Measurements from ENCODE around the gene FGGY. TPM values are rescaled to one million over a fixed set of nuclear protein-coding genes. Genes with fewer than 3 reads are reported as not detected.

The FGGY gene
- total RNA-seq, 1 experiment from 2014 or later = 14.6 TPM

GRCh38 chr1:59699227-59699847 is 402.4 kb downstream of the FGGY start:
- Histone ChIP-seq H2BK5ac (ENCODE audit: insufficient read length, low read length) (no peak overlapping the region), H2BK12ac (ENCODE audit: insufficient read length, low read depth, low read length) (no peak overlapping the region), H3K79me1 (ENCODE audit: insufficient read depth, low read depth, low read length, poor library complexity, severe bottlenecking) (no peaks in the 10 kb centered on the region), H3K4ac (ENCODE audit: low read depth, low read length) (no peak overlapping the region), H3K14ac (ENCODE audit: insufficient read depth, low read length) (no peak overlapping the region), H3K18ac (ENCODE audit: insufficient read length, low read depth, low read length) (no peak overlapping the region), H2BK120ac (ENCODE audit: low read depth, low read length, poor library complexity, severe bottlenecking) (no peak overlapping the region), H2BK15ac (ENCODE audit: low read depth, low read length) (no peak overlapping the region), H3K4me1 (ENCODE audit: insufficient read depth, low read length) (no peaks in the 10 kb centered on the region), H3K23me2 (ENCODE audit: insufficient read length, low read depth, low read length, poor library complexity, severe bottlenecking) (no peaks in the 10 kb centered on the region), H3K27ac (ENCODE audit: insufficient read length, low read depth, low read length) (no peak overlapping the region), H4K20me1 (ENCODE audit: control insufficient read depth, insufficient read depth, insufficient read length) (no peaks in the 10 kb centered on the region), H2BK20ac (ENCODE audit: low read depth, low read length, poor library complexity, severe bottlenecking) (no peak overlapping the region), H3K9me3 (ENCODE audit: control insufficient read depth, low read depth, low read length) (no peaks in the 10 kb centered on the region), H3K9ac (ENCODE audit: extremely low read depth, insufficient read length, low read length) (no peak overlapping the region), H3K27me3 (ENCODE audit: insufficient read depth, low read length) (no peaks in the 10 kb centered on the region), H3K79me2 (ENCODE audit: insufficient read depth, low read length) (no peaks in the 10 kb centered on the region), H4K8ac (replicated peaks; ENCODE audit: insufficient read length, low read depth, low read length) (no peak overlapping the region), H2AK5ac (ENCODE audit: insufficient read length, low read length) (no peak overlapping the region), H4K5ac (ENCODE audit: insufficient read length, low read depth, low read length) (no peak overlapping the region), H4K91ac (ENCODE audit: insufficient read length, low read depth, low read length) (no peak overlapping the region), H3T11ph (ENCODE audit: low read length) (no peak overlapping the region), H2AFZ (ENCODE audit: low read length) (no peak overlapping the region), H3K56ac (ENCODE audit: insufficient read length, low read depth, low read length) (no peak overlapping the region), H3K23ac (ENCODE audit: insufficient read length, low read depth, low read length) (no peak overlapping the region), H3K4me2 (ENCODE audit: insufficient read depth, insufficient read length, low read length) (no peak overlapping the region)
- Mint-ChIP-seq H3K9me3 (no peaks in the 10 kb centered on the region), H3K27ac (no peak overlapping the region), H3K27me3 (ENCODE audit: low read depth) (no peaks in the 10 kb centered on the region), H3K4me3 (no peak overlapping the region), H3K36me3 (ENCODE audit: insufficient read depth in 1 of 3, low read depth in 3 of 3) (no peaks in the 10 kb centered on the region), H3K4me1 (peaks cover 23 to 27% of the 10 kb centered on the region in 2 experiments)
- no peak for DNase-seq
- WGBS (ENCODE audit: extremely low coverage, insufficient read length, low lambda C conversion rate) = no CpG with 5 or more reads among the region's 5 CpGs
- peak; percentile 95 for TF ChIP-seq CTCF (conservative IDR thresholded peaks at IDR 0.05)
